Psoas muscle (tissue), 8 donors: Measurements from ENCODE around the gene BTBD9. TPM values are rescaled to one million over a fixed set of nuclear protein-coding genes. Genes with fewer than 3 reads are reported as not detected.

Experiments used
- ATAC-seq, 4 donors: fragments of 200-7000 bp; cut with Tn5 transposase; one replicate each; pipeline ENCODE4 v1.9.1; 2020; ENCODE audit warnings: moderate library complexity in 3 of 4, mild to moderate bottlenecking in 2 of 4
- DNase-seq, 2 donors: peaks; one replicate each; pipeline ENCODE4 v3.0.0-alpha.2; 2020
- H3K27ac ChIP-seq: fragments of 200-600 bp; one replicate; pipeline ENCODE4 v1.8.0; 2022
- H3K27me3 ChIP-seq, 3 donors: fragments of 200-600 bp in 1 of 3; one replicate each; pipeline versions ENCODE4 v1.6.1 to v1.8.0; 2013 to 2022; ENCODE audit warnings: low read length in 2 of 3, mild to moderate bottlenecking in 2 of 3, moderate library complexity in 1 of 3; ENCODE audit not compliant: insufficient read depth in 3 of 3
- H3K36me3 ChIP-seq, 2 donors: fragments of 200-600 bp in 1 of 2; one replicate each; pipeline versions ENCODE4 v1.6.1 to v1.8.0; 2013 to 2022; ENCODE audit warnings: low read depth in 1 of 2, mild to moderate bottlenecking in 1 of 2, moderate library complexity in 1 of 2; ENCODE audit not compliant: insufficient read depth in 1 of 2
- H3K4me1 ChIP-seq: fragments of 200-600 bp; one replicate; pipeline ENCODE4 v1.8.0; 2022
- H3K4me3 ChIP-seq: fragments of 200-600 bp; one replicate; pipeline ENCODE4 v1.8.0; 2022; ENCODE audit warnings: mild to moderate bottlenecking
- H3K9me3 ChIP-seq: fragments of 200-600 bp; one replicate; pipeline ENCODE4 v1.8.0; 2022
- WGBS, 3 donors: extraction: QIAGEN DNeasy Blood & Tissue Kit; methylation state at CpG; one replicate each; pipeline versions ENCODE4 v1.1.6 to v1.1.7; 2013; 5-methylcytosine and 5-hydroxymethylcytosine counted together
- intact Hi-C, 2 donors: fragments of 100-400 bp; cut with DNase I; formaldehyde crosslinking; loops; one replicate each; pipeline versions ENCODE4 v1.11.0 to v1.14.2; 2022
- polyA plus RNA-seq, 3 donors: library from polyadenylated mRNA; stranded (reverse); fragments of 200-250 nt; gene quantifications; one replicate each; pipeline ENCODE4 v1.2.3, GENCODE V29; 2013
- total RNA-seq, 4 donors: library from RNA; stranded (reverse); fragmentation: NEBNext Ultra II Directional in 2 of 4; extraction: Animal tissue kit (Norgen Biotek cat#: 25700) in 2 of 4; gene quantifications; one replicate each; pipeline versions ENCODE4 v1.2.1 to v1.2.4, GENCODE V29; 2021 to 2023
- TF ChIP-seq, protein P1 (sequence below): fragments of 200-600 bp; IDR thresholded peaks from one replicate; pipeline ENCODE4 v1.8.0; 2022; ENCODE audit warnings: antibody characterized with exemption
- donor health status: healthy with polysubstance abuse.
- donor health status: DM: no; HTN: no; CAD: no; lungs with moderate emphysema.
- donor health status: Bipolar disorder and iron deficiency.
- donor health status: healthy.
- donor health status: DM: yes; HTN: yes; CAD: no.
- donor health status: DM: no; HTN: no; CAD: no.
- donor health status: DM: no; HTN: no; CAD: no.
- donor health status: DM: yes; HTN: yes; CAD: no.

BTBD9 gene
- total and polyA plus RNA-seq, 7 donors, result 2.3 to 10.9 (median 8.4) TPM

DNA sequence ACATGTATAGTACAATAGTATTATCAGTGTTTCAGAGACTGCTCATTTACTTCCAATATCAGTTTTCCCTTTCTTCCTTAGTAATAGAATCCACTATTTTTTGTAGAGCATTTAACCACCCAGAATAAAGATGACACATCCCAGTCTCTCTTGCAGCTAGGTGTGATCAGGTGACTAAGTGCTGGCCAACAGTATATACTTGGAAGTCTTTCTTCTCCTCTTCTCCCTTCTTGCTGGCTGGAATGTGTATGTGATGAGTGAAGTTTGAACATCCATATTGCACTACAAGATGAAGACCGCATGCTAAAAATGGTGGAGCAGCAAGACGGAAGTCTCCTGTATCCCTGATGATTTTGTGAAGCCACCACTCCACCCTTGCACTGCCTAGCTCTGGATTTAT, 14.5 kb upstream of the BTBD9 start:
- no peak for DNase-seq
- Histone ChIP-seq H3K4me1 (no peaks in the 10 kb centered on the region), H3K27me3 (no peaks in the 10 kb centered on the region), H3K9me3 (no peaks in the 10 kb centered on the region), H3K36me3 (peaks cover 0 to 17% of the 10 kb centered on the region in 2 donors), H3K4me3 (no peak overlapping the region), H3K27ac (no peak overlapping the region)
- TF ChIP-seq, protein P1, sequence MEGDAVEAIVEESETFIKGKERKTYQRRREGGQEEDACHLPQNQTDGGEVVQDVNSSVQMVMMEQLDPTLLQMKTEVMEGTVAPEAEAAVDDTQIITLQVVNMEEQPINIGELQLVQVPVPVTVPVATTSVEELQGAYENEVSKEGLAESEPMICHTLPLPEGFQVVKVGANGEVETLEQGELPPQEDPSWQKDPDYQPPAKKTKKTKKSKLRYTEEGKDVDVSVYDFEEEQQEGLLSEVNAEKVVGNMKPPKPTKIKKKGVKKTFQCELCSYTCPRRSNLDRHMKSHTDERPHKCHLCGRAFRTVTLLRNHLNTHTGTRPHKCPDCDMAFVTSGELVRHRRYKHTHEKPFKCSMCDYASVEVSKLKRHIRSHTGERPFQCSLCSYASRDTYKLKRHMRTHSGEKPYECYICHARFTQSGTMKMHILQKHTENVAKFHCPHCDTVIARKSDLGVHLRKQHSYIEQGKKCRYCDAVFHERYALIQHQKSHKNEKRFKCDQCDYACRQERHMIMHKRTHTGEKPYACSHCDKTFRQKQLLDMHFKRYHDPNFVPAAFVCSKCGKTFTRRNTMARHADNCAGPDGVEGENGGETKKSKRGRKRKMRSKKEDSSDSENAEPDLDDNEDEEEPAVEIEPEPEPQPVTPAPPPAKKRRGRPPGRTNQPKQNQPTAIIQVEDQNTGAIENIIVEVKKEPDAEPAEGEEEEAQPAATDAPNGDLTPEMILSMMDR, result no peak
- ATAC-seq, result no peak
- 74 to 90% (median 77%) methylated on average over 2 of the region's 2 CpGs for WGBS, 3 donors
- intact Hi-C loops, result no loop called here

DNA sequence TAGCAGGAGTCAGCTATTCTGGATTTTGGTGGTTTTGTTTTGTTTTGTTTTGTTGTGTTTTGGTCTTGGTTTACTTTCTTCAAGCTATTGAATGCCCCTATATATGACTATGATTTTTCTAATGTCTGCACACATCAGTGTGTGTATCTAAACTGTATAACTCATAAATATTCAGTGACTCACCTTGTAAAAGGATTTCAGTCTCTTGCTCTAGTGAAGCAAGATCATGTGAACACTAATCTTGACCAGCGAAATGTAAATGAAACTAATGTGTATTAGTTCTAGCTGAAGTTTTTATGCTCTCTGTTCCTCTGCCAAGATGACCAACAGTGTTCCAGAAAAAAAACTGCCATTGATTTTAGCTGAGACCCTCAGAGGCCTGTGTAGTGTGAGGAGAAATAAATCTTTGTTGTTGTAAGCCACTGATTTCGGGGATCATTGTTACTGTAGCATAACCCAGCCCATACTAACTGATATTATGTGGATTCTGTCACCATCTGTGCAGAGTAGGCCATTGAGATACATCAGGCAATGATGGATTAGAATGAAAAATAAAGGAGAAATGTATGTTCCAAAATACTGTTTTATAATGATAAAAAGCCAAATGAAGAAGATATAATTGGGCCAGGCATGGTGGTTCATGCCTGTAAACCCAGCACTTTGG, 11.5 kb upstream of the BTBD9 start:
- ATAC-seq (no peak), DNase-seq (no peak)
- Histone ChIP-seq H3K27ac (no peak overlapping the region), H3K27me3 (no peaks in the 10 kb centered on the region), H3K4me1 (no peaks in the 10 kb centered on the region), H3K9me3 (no peaks in the 10 kb centered on the region), H3K4me3 (no peak overlapping the region), H3K36me3 (peaks cover 0 to 2% of the 10 kb centered on the region in 2 donors)
- TF ChIP-seq, protein P1, result no peak
- intact Hi-C loops, result no loop called here
- WGBS, 3 donors, result 88 to 92% (median 91%) methylated on average over 2 of the region's 2 CpGs

DNA sequence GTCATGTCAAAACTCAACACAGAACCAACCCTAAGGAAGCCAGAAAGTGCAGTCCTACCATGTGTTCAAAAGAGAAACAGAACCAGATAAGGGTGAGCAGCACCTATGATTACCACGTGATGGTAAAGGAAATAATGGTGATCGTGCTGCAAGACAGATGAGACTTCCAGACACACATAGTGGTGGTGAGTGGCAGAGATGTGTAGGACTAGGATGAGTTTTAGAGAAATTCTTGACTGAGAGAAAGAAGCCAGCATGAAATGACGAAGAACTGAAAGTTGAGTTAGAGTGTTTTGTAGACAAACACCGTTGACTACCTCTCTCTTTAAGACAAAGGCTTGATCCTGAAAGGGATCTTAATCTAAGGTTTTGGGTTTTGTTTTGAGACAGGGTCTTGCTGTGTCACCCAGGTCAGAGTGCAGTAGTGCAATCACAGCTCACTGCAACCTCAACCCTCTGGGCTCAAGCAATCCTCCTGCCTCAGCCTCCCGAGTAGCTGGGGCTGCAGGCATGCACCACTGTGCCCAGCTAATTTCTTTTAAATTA, 10.6 kb upstream of the BTBD9 start:
- peaks cover 5% of the 10 kb centered on the region for H3K4me1 ChIP-seq
- DNase-seq (no peak), ATAC-seq (no peak)
- 91 to 94% (median 92%) methylated on average over 5 of the region's 5 CpGs for WGBS, 3 donors
- H3K27me3 ChIP-seq, result no peaks in the 10 kb centered on the region
- TF ChIP-seq, protein P1, result no peak
- intact Hi-C loops, result no loop called here
- no peaks in the 10 kb centered on the region for H3K9me3 ChIP-seq
- H3K27ac ChIP-seq, result no peak overlapping the region
- no peak overlapping the region for H3K4me3 ChIP-seq
- H3K36me3 ChIP-seq, result no peaks in the 10 kb centered on the region

GRCh38 chr6:38649744-38650143, 10.0 kb upstream of the BTBD9 start:
- intact Hi-C loops, result no loop called here
- H3K27ac ChIP-seq, result no peak overlapping the region
- no peak for ATAC-seq
- no peak for DNase-seq
- no peaks in the 10 kb centered on the region for H3K27me3 ChIP-seq
- peaks cover 10% of the 10 kb centered on the region for H3K4me1 ChIP-seq
- H3K9me3 ChIP-seq, result no peaks in the 10 kb centered on the region
- no peaks in the 10 kb centered on the region for H3K36me3 ChIP-seq
- 97 to 99% (median 99%) methylated on average over 2 of the region's 2 CpGs for WGBS, 3 donors
- TF ChIP-seq, protein P1, result no peak
- no peak overlapping the region for H3K4me3 ChIP-seq

- Histone ChIP-seq H3K4me1 (peaks cover 16% of the 10 kb centered on the region), H3K9me3 (no peaks in the 10 kb centered on the region), H3K27ac (no peak overlapping the region), H3K27me3 (no peaks in the 10 kb centered on the region), H3K36me3 (no peaks in the 10 kb centered on the region), H3K4me3 (no peak overlapping the region)
- intact Hi-C loops, result no loop called here
- TF ChIP-seq, protein P1, result no peak
- DNase-seq, result no peak
- ATAC-seq, result no peak
Measured at GRCh38 chr6:38648629-38649028, 8.9 kb upstream of the BTBD9 start.
